Left ventricle myocardium superior (tissue), 1 donor: Measurements from ENCODE around the gene ANXA8. TPM values are rescaled to one million over a fixed set of nuclear protein-coding genes. Genes with fewer than 3 reads are reported as not detected.
A peak's percentile ranks its signal among the peaks of the same experiment; 100 is the strongest.
"Not testable (repeated sequence)": the region's sequence is repeated elsewhere in the genome, so short reads cannot be mapped to it uniquely, and the experiment has no call there.

Experiments
- ATAC-seq: fragments of 200-7000 bp; cut with Tn5 transposase; one replicate; pipeline ENCODE4 v1.9.1; 2020; ENCODE audit warnings: mild to moderate bottlenecking, moderate library complexity
- DNase-seq: peaks from one replicate; pipeline ENCODE4 v3.0.0-alpha.2; 2020
- intact Hi-C: fragments of 100-400 bp; cut with micrococcal nuclease; formaldehyde crosslinking; loops from one replicate; pipeline ENCODE4 v1.11.0; 2022
- long read RNA-seq: library from polyadenylated mRNA; unstranded; transcript quantifications from one replicate; pipeline ENCODE4 v2.0.0, GENCODE V29; 2021
- total RNA-seq: library from RNA; stranded (reverse); fragmentation: NEBNext Ultra II Directional; extraction: Animal tissue kit (Norgen Biotek cat#: 25700); gene quantifications from one replicate; pipeline ENCODE4 v1.2.1, GENCODE V29; 2021
- donor health status: DM: no; HTN: yes; CAD: no; lungs with severe emphysema.

The ANXA8 gene, protein sequence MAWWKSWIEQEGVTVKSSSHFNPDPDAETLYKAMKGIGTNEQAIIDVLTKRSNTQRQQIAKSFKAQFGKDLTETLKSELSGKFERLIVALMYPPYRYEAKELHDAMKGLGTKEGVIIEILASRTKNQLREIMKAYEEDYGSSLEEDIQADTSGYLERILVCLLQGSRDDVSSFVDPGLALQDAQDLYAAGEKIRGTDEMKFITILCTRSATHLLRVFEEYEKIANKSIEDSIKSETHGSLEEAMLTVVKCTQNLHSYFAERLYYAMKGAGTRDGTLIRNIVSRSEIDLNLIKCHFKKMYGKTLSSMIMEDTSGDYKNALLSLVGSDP
- total RNA-seq, result 3.0 TPM
- long read RNA-seq, result 0 reads

DNA sequence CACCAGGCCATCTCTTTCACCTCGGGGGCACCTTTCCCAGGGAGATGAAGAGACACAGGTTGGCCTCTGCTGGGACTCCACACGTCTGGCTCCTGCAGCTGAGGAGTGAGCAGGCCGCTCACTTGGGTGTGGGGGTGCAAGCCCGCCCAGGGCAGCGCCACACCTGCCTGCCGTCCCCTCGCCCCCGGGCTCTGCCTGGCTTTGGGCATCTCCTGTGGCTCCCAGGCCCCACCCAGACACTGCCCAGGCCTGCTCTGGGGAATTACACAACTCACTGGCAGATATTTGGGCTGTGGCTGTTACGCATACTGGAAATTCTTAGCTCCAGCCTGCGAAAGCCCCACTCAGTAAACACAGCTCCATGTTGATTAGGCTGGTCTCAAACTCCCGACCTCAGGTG lies at the start of gene ANXA8:
ANXA8 (minus strand) TSS at position 193 of the 400 bp plus-strand sequence; CDS start at position 11, 182 bp downstream.
- DNase-seq, intact Hi-C loops: not testable (repeated sequence)
- peak; percentile 17 for ATAC-seq

DNA sequence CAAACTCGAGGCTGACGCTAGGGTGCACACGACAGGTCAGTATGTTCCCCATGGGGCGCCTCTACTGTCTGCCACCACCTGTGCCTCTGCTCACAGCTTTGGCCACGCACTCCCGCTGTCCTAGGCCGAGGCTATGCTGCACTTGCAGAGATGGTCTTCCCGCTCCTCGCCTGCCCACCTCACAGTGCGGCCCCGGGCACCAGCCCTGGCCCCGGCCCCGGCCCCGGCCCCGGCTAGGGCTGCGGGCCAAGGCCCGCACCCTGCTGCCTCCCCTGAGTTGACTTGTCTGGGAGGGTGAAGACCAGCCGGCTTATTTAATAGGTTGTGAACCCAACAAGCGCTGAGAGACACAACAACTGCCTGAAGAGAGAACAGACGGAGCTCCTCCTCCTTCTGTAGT lies 39.6 kb upstream of the ANXA8 start, which contains the start of gene AGAP9:
AGAP9 (minus strand) TSS at position 164 of the 400 bp plus-strand sequence; CDS start at position 52, 112 bp downstream.
- ATAC-seq, DNase-seq, intact Hi-C loops: not testable (repeated sequence)

DNA sequence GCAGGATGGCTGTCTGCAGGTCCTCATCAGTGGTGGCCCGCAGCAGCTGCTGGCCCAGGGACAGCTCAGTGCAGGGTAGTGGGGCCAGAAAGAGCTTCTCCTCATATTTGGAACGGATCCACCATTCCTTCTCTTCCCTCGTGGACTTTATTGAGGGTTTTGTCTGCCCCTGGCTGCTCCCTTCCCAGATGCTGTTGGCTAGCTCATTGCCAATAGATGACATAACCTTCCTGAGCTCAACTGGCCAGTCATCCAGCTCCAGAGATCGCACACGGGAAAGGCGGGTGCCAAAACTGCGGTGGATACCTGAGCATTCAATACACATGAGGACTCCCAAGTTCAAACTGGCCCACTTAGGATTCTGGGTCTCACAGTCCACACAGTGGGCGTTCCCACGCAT lies 18.4 kb upstream of the ANXA8 start:
- intact Hi-C loops, DNase-seq, ATAC-seq: not testable (repeated sequence)

DNA sequence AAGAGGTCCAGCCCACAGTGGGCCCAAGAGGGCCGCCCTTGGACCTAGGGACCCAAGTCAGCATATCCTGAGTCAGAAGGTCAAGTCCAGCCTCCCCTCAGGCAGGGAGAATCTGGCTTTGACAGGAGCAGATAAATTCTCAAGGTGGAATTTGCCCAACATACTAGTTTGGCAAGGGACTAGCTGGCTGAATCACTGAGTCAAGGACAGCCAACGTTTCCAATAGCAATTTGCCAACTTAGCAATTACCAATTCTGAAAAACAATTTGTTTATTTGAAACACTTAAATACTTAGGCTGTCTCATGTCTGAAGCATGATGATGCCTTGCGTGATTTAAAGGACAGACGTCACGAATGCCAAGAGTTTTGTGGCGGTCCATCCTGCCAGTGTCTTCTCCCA lies 10.3 kb upstream of the ANXA8 start:
- DNase-seq, intact Hi-C loops, ATAC-seq: not testable (repeated sequence)

DNA sequence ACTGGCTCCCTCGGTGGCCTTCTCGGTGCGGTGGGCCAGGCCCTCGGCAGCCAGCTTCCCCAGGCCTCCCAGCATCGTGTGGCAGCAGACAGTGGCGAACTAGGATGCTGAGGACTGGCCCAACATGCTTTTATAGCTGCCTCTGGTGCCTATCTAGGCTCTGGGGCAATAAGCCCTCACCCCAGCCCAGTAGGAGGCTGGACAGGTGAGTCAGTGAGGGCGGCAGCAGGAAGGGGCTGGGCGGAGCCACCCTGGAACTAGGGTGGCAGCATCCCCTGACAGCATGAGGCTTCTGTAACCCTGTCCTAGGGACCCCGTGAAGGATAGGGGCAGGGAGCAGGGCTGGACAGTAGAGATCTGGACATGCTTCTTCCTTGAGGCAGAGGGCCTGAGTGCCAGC lies 7.7 kb upstream of the ANXA8 start, which contains the start of gene FAM25G:
FAM25G (minus strand) TSS at position 101 of the 400 bp plus-strand sequence; CDS start at position 75, 26 bp downstream.
- intact Hi-C loops, ATAC-seq: not testable (repeated sequence)

DNA sequence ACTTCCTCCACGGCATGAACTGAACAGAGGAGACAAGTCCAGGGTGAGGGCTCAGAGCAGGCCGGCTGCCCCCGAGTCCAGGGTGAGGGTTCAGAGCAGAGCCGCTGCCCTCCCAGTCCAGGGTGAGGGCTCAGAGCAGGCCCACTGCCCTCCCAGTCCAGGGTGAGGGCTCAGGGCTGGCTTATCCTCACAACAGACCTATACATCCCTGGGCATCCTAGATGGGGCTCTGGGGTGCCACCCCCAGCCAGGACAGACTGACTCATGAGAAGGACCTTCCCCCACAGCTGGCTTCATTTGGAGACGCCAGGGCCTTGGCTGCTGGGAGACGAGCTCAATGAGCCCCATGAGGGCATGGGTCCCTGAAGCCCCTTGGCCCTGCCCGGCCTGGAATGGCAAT lies 5.7 kb upstream of the ANXA8 start:
- DNase-seq, ATAC-seq, intact Hi-C loops: not testable (repeated sequence)

More for the DNA sequence above, 7.7 kb upstream of the ANXA8 start, which contains the start of gene FAM25G:
- not testable (repeated sequence) for DNase-seq

DNA sequence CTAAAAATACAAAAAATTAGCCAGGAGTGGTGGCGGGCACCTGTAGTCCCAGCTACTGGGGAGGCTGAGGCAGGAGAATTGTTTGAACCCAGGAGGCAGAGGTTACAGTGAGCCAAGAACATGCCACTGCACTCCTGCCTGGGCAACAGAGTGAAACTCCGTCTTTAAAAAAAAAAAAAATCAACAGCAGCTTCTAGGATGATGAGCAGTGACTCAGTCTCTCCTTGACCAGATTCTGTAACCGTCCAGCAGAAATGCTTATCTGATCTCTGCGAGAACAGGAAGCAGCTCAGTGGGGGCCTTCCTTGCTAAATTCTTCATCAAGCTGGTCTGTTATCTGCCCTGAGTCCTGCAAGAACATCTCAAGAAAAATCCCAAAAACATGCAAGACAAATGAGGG lies 2.0 kb upstream of the ANXA8 start:
- DNase-seq, ATAC-seq, intact Hi-C loops: not testable (repeated sequence)

DNA sequence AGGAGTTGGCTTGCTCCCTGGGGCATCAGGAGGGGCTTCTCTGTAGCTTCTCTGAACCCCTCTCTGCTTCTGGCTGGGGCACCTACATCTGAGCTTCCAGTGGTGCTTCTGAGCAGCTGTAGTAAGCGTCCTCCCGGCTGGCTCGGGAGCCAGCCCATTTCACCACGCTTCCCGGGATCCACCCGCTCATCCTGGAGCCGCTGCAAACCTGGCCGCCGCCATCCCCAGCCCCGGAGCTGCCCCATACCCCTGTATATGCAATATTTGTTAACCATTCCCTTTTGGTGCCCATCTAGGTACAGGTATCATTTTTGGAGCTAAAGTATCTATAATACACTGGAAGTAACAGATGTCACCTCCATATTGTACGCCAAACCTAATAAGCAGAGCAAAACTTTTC lies 871 bp upstream of the ANXA8 start:
- intact Hi-C loops, ATAC-seq, DNase-seq: not testable (repeated sequence)

DNA sequence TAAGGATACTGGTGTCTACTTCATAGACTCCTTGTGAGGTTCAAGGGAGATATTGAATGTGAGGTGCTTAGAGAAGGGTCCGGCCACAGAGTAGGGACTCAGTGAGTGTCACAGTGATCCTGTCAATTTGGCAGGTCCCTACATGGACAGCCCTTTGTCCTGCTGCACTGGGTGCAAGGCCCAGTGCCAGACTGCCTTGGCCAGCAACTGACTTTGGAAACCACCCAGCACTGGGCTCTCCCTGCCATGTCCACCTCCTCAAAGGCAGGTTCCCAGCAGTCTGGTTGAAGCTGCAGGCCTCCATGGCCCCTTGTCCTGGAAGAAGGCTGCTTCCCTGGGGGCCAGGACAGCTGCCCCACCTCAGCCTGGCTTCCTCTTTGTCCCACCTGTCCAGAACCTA lies 1.5 kb downstream of the ANXA8 start:
- intact Hi-C loops, result not testable (repeated sequence)

DNA sequence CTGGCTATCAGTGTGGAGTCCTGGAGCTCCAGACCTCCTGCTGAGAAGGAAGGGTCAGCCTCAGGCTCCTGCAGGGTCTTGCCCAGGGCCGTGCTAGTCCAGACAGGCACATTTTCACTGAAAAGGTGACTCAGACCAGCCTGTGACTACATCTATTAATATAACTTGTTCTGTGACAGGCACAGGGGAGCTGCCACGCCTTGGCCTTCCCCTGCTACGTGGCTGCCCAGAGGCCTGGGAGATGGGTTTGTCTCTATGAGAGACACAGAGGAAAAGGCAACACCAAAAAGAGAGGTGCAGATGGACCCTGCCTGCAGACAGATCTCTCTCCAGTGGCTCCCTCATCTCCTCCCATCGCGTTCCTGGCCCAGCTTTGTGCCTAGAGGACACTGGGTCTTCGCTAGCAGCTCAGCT lies 2.1 kb downstream of the ANXA8 start:
- intact Hi-C loops, DNase-seq: not testable (repeated sequence)
- peak; percentile 65 for ATAC-seq

More for the DNA sequence above, 1.5 kb downstream of the ANXA8 start:
- ATAC-seq, result peak; percentile 91
- DNase-seq, result not testable (repeated sequence)

DNA sequence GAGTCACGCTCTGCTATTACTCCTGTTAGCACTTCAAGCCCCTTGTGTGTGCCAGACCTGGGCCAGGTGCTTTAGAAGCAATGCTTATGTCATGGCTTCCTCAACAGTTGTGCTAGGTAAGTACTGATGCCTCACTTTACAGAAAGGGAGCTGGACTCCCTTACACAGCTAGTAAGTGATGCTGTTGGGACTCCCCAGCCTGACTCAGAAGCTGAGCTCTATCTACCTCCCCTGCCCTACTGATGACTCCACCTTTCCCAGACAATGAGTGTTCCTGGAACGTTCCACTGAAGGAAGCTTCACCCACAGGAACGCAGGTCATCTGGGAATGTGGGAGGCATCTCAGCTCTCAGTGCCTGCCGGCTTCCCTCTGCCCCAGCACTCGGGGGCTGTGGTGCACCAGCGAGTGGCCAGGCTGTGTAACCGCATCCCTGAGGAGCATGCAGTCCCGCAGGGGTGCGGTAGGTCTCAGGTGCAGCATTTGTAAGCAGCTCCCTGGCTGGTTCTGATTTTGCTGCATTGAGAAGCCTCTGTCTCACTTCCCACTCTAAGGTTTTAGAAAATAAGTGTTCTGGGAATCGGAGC lies 2.6 kb downstream of the ANXA8 start:
- peak; percentile 18 for ATAC-seq
- intact Hi-C loops, DNase-seq: not testable (repeated sequence)

DNA sequence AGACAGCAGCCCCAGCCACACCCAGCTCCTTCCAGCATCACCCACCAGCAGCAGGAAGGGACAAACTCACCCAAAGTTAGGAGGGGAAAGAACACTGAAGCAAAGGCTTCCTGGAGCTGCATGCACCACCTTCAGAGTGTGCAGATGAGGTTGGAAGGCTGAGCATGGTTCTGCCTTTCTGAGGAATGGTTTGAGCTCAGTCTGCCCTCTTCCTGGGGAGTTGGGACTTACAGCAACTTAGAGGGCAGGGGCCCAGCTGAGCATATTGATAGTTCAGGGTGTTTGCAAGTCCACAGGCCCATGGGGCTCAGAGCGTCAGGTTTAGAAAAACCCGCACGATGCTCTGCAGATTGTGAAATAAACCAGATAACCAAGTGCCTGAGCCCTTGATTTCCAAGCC lies 3.8 kb downstream of the ANXA8 start:
- DNase-seq, ATAC-seq, intact Hi-C loops: not testable (repeated sequence)

DNA sequence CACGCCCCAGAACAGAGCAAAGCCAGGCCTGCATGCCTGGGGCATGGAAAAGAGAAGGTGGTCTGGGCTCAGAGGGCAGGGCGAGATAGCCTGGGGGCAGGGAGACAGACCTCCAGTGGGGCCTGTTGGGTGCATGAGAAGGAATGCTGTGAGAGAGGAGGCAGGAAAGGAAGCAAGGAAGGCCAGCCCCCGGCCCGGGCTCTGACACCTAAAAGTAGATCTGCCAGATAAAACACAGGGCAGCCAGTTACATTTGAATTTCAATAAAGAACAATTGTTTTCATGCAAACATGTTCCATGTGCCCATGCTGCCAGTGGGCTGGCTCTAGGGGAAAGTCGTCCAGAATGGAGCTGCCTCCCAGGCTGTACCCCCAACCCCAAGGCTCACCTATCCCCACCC lies 5.8 kb downstream of the ANXA8 start:
- intact Hi-C loops, ATAC-seq, DNase-seq: not testable (repeated sequence)

DNA sequence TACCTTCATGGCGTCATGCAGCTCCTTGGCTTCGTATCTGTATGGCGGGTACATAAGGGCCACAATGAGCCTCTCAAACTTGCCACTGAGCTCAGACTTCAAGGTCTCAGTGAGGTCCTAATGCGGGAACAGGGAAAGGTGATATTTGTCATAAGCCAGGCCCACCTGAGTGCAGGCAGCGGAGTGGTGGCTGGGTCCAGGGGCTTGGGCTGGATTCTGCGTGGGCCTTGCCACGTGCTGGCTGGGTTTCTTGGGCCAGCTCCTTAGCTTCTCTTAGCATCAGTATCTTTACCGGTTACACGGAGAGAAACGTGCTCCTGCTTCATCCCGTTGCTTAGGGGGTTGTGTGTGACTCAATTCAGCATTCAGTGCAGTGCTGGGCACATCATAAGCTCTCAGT lies 6.8 kb downstream of the ANXA8 start:
- intact Hi-C loops, result not testable (repeated sequence)

DNA sequence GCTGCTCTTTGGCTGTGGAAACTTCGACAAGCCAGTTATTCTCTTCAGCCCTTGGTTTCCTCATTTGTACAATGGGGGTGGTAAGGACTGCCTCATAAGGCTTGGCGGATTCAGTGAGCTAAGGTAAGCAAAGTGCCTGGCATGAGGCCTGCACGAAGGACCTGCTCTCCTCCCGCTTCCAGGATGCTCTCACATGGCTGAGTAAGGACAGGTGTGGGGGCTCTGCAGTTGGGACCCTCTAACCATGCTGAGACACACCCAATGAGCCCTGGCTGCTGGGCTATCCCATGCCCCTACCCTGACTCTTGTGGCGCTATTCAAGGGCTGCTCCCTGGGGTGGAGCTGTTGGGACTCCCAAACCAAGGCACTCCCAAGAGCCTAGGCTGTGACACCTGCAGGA lies 8.8 kb downstream of the ANXA8 start:
- intact Hi-C loops, ATAC-seq, DNase-seq: not testable (repeated sequence)

More for the DNA sequence above, 6.8 kb downstream of the ANXA8 start:
- not testable (repeated sequence) for ATAC-seq, DNase-seq

DNA sequence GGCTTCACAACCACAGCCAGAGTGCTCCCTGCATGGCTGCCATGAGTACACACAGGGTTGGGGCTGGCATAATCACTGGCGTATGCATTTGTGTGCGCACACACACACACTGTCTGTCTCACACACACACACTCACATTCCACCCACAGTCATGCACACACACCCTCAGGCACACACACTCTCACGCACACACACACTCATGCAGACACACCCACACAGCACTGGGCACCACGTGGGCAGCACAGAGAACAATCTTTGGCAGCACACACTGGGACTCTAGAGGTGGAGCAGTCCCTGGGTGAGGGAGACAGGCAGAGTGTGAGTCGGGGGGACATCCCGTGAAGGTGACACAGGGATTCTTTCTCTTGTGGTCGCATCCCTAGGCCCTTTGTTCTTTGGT lies 10.4 kb downstream of the ANXA8 start:
- DNase-seq, ATAC-seq, intact Hi-C loops: not testable (repeated sequence)

DNA sequence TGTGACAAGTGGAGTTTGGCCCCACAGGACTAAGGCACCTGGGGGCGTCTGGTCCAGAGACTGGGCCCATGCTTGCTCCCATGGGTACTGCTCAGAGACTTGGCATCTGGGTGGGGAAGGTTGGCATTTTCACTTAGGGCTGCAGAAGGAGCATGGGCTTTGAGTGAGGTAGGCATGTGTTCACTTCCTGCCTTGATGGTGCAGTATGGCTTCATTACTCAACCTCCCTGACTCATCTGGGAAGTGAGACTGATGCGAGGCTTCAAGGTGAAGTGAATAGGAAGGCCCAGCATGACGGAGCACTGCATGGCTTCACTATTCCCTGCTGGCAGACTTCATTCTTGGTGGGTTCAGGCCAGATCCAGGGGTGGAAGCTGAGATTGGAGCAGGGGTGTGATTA lies 11.3 kb downstream of the ANXA8 start:
- not testable (repeated sequence) for ATAC-seq

DNA sequence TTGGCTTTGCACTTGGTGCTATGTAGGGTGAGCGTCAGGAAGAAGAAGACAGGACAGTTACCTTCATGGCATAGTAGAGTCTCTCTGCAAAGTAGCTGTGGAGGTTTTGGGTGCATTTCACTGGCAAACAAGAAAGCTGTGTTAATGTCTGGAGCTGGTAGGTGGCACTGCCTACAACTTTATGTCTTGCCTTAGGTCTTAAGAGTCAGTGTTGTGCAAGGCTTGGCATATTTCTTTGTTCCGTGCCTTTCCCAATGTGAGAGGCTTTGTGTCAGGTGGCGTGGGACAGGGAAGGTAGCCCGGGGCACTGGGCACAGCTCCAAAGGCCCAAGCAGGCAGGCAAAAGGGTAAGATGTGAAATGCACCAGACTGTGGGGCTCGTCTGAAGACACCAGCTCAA lies 11.8 kb downstream of the ANXA8 start:
- DNase-seq, intact Hi-C loops, ATAC-seq: not testable (repeated sequence)

More for the DNA sequence above, 11.3 kb downstream of the ANXA8 start:
- DNase-seq, intact Hi-C loops: not testable (repeated sequence)

DNA sequence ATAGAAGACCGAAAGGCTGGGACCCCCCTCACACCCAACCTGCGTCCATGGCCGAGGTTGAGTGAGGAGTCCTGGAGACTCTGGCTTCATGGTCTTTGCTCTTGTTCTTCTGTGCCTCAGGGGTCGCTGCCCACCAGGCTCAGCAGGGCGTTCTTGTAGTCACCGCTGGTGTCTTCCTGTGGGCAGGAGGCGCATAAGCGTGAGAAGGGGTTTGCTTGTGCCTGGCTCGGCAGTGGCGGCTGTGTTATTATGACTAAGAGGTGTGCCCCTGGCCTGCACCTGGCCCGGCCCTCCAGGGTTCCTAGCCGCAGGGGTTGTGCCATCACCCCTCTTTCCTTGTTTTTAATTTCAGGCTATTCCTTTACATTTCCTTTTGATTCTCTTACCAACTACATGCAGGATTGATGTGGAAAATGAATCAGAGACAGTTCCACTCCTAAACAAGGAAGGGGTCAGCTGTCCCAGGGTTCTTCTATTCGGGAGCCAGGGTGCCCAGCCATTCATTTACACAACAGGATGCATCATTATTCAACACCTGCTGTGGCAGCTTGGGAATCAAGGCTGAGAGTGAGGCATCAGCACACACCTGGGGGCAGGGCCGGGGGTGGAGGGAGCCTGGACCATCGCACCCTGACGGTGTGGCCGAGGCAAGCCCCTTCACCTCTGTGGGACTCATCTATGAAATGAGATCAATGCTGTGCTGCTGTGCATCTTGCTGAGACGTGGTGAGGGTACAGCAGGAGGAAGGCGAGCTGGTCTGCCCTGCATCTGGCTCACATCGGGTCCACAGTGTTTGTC lies 15.0 kb downstream of the ANXA8 start:
- intact Hi-C loops, ATAC-seq, DNase-seq: not testable (repeated sequence)
